A549 (cell line): Measurements from ENCODE around the gene LSM14B.

Experiments used
- CEBPB ChIP-seq, 2 experiments: fragments of >200 bp in 1 of 2; sonication (Bioruptor Twin) in 1 of 2; formaldehyde crosslinking in 1 of 2; IDR thresholded peaks; 2 replicates each; pipeline ENCODE4 v1.6.1; 2012 to 2016
- CTCF ChIP-seq: fragments of >200 bp; sonication (Bioruptor Twin); formaldehyde crosslinking; IDR thresholded peaks from 3 replicates; pipeline ENCODE4 v1.5.1; 2016
- RFX5 ChIP-seq: fragments of 450-650 bp; IDR thresholded peaks from 2 replicates; pipeline ENCODE4 v1.7.1; 2014; ENCODE audit warnings: antibody characterized with exemption, mild to moderate bottlenecking, moderate library complexity

GRCh38 chr20:62172666-62173065, 50.4 kb downstream of the LSM14B start:
- no peak for TF ChIP-seq CEBPB (IDR thresholded peaks at IDR 0.05)
- no peak for TF ChIP-seq CTCF
- TF ChIP-seq RFX5: no peak
